GM18909 (cell line): Measurements from ENCODE around the gene SCUBE1.

Experiments
- ATAC-seq: cut with Tn5 transposase; IDR thresholded peaks from one replicate; pipeline ENCODE4 v1.9.1; 2021; ENCODE audit warnings: mild to moderate bottlenecking; ENCODE audit not compliant: unreplicated experiment, poor library complexity

The SCUBE1 gene

DNA sequence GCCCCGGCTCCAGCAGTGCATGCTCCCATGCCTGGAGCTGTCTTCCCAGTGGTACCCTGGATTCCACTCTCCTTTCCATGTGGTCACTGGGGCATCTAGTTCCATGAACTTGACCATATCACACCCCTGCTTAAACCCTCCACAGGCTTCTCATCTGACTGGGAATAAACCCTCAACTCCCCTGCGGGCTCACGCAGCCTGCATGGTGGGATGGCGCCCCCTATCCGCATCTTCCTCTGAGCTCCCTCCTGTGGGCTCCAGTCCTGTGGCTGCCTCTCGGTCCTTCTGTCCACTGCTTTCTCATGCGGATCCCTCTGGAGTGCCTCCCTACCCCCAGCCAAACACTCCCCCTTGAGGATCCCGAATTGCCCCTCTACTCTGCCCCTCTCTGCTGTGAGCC lies 114.8 kb downstream of the SCUBE1 start:
- ATAC-seq: no peak

DNA sequence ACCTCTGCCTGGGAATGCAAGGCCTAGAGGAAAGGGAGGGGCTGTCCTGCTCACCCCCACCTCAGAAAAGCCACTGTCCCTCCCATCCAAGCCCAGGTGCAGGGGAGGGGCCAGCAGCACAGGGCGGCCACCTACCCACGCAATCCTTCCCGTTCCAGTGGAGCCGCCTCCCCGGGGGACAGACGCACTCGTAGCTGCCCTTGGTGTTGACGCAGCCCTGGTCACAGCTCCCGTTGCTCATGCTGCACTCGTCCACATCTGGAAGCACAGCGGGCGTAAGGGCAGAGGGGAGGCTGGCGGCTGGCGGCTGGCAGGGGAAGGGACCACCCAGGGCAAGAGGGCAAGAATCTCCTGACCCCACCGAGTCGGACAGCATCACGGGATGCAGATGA lies 115.9 kb downstream of the SCUBE1 start:
- no peak for ATAC-seq

DNA sequence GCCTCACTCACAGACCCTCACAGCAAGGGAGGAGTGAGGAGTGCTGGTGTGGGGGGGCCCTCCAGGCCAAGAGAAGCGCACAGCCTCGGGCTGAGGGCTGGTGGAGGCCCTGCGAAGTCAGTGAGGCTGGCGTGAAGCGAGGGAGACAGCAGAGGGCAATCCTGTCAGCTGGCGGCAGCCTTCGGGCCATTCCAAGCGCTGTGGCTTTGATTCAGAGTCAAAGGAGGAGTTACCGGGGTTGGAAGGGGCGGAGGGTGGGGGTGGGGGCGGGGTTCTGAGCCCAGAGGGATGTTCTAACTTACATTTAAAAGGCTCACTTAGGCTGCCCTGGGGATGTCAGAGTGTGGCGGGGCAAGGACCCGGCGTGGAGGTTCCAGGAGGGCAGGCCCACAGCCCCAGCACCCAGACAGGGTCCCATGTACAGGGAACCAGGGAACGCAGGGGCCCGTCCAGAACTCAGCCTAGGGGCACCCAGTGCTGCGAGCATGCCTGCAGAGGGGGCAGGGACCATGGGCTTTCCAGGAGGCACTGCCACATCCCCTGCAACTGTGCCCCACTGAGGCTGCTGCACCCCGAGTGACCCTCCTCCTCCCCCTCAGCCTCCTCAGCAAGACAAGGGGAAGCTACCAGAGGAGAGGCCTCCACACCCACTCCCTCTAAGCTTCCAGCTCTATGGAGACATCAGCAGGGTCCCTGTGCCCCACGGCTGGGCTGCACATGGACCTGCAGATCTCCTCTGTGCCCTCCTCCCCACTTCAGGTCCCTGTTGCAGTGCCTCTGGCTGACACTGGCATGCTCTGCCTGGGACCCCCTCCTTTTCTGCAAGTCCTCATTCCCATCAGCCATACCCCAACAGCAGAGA lies 116.6 kb downstream of the SCUBE1 start:
- no peak for ATAC-seq

- no peak for ATAC-seq
Measured at GRCh38 chr22:43225609-43226008, 117.6 kb downstream of the SCUBE1 start.

DNA sequence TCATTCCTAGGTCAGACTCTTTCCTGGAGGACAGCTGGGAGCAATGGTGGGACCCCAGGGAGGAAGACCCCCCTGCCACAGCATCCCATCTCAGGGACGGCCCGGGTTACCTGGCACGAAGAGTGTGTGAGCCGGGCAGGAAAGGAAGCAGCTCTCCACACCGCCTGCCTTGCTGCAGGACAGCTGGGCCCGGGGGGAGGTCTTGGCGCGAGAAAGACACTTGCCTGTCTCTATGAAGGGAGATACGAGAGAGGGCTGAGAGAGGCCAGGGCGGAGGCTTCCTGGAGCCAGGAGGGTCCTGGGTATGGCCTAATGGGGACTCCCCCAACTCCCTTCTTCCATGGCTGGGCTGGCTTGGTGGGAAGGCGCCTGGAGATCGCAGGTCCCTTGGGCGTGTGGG lies 120.2 kb downstream of the SCUBE1 start:
- no peak for ATAC-seq

DNA sequence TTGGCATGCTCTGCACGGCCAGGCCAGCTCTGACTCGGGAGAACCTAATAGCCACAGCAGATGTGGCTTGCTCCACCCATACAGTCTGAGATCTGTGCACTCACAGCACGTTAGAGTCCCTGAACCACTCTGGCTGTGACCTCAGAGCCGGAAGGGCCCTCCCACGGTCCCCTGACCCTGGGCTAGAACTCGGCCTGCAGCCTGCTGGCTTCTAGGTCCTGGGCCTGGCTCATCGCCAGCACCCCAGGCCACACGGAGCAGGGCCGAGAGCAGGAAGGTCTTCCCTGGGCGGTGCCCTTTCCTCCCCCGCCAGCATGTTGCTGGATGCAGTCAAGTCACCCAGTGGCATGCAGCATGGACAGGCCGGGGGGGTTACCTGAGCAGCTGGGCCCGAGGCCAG lies 120.9 kb downstream of the SCUBE1 start:
- ATAC-seq: no peak

DNA sequence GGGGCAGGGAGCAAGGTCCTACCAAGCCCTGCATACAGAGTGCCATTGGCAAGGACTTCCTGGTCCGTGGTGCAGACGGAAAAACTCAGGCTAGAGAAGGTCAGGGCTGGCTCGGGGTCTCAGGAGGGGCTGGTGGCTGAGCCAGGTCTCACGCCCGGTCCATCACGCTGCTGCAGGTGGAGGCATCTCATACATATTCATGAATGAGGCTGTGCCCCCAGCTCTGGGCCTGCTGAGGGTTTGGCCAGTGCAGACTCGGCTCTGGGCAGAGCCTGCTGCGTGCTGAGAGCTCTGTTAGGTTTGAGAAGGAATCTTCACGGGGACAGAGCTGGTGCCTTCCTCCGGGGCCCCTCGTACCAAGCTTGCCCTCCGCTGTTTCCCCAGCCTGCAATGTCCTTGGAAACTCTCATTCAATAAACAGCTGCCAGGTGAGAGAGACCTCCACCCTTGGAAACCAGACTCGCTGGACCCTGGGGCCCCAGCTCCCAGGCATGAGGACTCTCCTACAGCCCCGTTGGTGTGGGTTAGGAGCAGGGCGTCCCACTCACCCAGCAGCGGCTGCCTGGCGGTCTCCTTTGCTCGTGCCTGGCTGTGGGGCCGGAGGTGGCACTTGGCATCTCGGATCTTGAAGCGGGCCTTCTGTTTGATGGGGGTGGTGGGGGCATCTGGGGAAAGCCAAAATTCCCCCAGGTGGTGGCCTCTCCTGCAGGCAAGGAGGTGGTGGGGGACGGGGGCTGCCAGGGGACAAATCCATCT lies 122.4 kb downstream of the SCUBE1 start:
- no peak for ATAC-seq

DNA sequence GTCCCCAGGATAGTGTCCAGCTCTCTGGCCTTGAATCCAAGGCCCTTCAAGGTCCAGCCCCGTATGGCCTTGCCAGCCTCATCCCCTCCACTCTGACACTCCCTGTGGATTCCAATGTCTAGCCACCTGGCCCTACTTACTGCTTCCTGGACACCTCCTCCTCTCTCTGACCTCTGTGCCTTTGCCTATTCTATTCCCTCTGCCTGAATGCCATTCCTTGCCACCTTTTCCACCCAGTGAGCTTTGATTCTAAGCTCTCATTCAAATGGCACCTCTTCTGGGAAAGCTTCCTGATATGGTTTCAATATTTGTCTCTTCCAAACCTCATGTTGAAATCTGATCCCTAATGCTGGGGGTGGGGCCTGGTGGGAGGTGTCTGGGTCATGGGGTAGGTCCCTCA lies 124.4 kb downstream of the SCUBE1 start:
- no peak for ATAC-seq

DNA sequence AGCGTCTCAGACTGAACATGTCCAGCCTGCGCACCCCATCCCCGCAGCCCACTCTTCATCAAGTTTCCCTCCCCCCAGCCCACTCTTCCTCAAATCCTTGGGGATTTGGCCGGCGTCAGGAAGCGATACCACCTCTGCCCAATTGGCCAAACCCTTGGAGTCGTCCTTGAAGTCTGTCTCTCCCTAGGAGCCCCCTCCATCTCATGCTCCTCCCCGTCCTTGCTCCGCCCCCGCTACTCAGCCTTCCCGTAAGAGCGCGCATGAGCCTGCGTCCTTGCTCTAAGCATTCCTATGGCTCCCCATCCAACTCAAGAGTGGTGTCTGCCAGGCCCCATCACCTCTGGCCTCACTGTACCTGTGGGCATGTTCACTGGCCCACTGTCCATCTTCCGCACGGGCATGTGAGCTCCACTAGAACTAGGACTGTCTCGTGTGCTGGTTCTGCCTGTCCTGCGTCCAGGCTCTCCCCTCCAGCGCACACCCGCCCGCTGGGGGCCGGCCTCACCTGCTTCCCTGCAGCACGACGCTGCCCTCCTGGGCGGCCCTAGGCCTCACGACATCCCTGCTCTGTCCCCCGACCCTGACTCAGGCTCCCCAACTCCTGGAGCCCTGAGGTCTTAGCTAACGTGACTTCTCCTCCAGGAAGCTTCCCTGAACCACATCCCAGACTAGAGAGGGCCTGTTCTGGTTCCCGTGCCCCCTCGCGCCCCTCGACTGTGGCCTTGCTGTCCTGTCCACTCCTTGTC lies 125.7 kb downstream of the SCUBE1 start:
- no peak for ATAC-seq

- ATAC-seq: no peak
Measured at GRCh38 chr22:43216738-43217137, 126.4 kb downstream of the SCUBE1 start.

- ATAC-seq: no peak
Measured at GRCh38 chr22:43213962-43214361, 129.2 kb downstream of the SCUBE1 start.

DNA sequence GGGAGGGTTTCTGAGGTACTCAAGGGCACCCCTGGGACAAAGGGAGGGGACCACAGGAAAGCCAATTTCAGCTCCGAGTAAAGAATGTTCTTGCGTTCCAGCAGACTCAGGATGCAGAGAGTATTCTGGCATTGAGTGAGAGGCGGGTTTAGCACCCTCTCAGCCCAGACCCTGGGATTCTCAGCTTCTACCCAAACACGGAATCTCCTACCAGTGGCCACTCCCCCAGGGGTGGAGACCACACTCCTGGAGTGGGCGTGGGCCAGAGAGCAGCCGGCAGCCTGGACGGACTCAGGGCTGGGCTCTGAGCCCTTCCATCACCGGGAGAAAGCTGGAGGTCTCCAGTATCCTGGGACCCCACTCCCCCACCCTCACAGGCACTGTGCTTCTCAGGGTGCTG lies 130.1 kb downstream of the SCUBE1 start:
- no peak for ATAC-seq

- ATAC-seq: no peak
Measured at GRCh38 chr22:43212434-43212952, 130.7 kb downstream of the SCUBE1 start.

DNA sequence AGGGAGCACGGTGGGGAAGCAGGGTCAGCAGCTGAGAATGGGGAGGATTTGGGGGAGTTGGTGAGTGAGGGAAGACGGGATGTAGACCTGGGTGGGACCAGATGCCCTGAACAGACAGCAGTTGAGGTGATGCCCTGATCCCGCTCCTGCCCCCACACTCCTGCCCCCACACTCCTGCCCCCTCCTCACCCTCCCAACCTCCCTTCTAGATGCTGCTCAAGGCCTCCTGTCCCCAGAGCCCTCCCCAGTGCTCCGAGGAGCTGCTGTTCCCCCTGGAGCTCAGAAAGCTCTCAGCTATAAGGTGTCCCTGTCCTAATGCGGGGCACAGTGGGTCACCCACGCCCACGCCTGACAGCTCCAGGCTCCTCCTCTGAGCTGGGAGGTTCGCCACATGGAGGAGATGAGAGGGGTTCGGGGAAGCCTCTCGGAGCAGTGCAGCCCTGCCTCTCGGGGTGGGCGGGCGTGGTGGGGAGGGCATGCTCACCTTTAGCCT lies 131.2 kb downstream of the SCUBE1 start:
- ATAC-seq: no peak

- ATAC-seq: no peak
Measured at GRCh38 chr22:43210631-43211515, 132.3 kb downstream of the SCUBE1 start.

GRCh38 chr22:43209971-43210370 lies 133.2 kb downstream of the SCUBE1 start:
- ATAC-seq: no peak

- no peak for ATAC-seq
Measured at GRCh38 chr22:43209523-43209890, 133.7 kb downstream of the SCUBE1 start.

- no peak for ATAC-seq
Measured at GRCh38 chr22:43208703-43209522, 134.3 kb downstream of the SCUBE1 start.
